Measurements from ENCODE around the gene PRDM16.
"Not testable (repeated sequence)": the region's sequence is repeated elsewhere in the genome, so short reads cannot be mapped to it uniquely, and the experiment has no call there.

Gene PRDM16

GRCh38 chr1:3148171-3148570 lies 79.2 kb downstream of the PRDM16 start:
- no peak for DNase-seq

- DNase-seq, result no peak
Measured at GRCh38 chr1:3149277-3149676, 80.3 kb downstream of the PRDM16 start.

- no peak for DNase-seq
Measured at GRCh38 chr1:3151456-3151855, 82.5 kb downstream of the PRDM16 start.

- DNase-seq, result no peak
Measured at GRCh38 chr1:3152143-3152542, 83.1 kb downstream of the PRDM16 start.

- no peak for DNase-seq
Measured at GRCh38 chr1:3153197-3153596, 84.2 kb downstream of the PRDM16 start.

- no peak for DNase-seq
Measured at GRCh38 chr1:3153902-3154795, 85.1 kb downstream of the PRDM16 start.

- DNase-seq, result no peak
Measured at GRCh38 chr1:3155056-3155925, 86.3 kb downstream of the PRDM16 start.

- DNase-seq, result no peak
Measured at GRCh38 chr1:3155926-3156220, 86.9 kb downstream of the PRDM16 start.

- DNase-seq, result no peak
Measured at GRCh38 chr1:3156936-3157335, 87.9 kb downstream of the PRDM16 start.

- no peak for DNase-seq
Measured at GRCh38 chr1:3158347-3158746, 89.3 kb downstream of the PRDM16 start.

GRCh38 chr1:3159121-3159520 lies 90.1 kb downstream of the PRDM16 start:
- DNase-seq, result no peak

GRCh38 chr1:3159996-3160395 lies 91.0 kb downstream of the PRDM16 start:
- no peak for DNase-seq

GRCh38 chr1:3160647-3161145 lies 91.7 kb downstream of the PRDM16 start:
- DNase-seq, result no peak

GRCh38 chr1:3161176-3161840 lies 92.3 kb downstream of the PRDM16 start:
- no peak for DNase-seq

- no peak for DNase-seq
Measured at GRCh38 chr1:3162322-3162882, 93.4 kb downstream of the PRDM16 start.

GRCh38 chr1:3163356-3163755 lies 94.4 kb downstream of the PRDM16 start:
- no peak for DNase-seq

- no peak for DNase-seq
Measured at GRCh38 chr1:3164671-3165070, 95.7 kb downstream of the PRDM16 start.

- not testable (repeated sequence) for DNase-seq
Measured at GRCh38 chr1:3165189-3165588, 96.2 kb downstream of the PRDM16 start.

GRCh38 chr1:3166206-3166918 lies 97.4 kb downstream of the PRDM16 start:
- no peak for DNase-seq

- DNase-seq, result no peak
Measured at GRCh38 chr1:3167255-3167654, 98.3 kb downstream of the PRDM16 start.

- no peak for DNase-seq
Measured at GRCh38 chr1:3168678-3169077, 99.7 kb downstream of the PRDM16 start.

- DNase-seq, result no peak
Measured at GRCh38 chr1:3169665-3170356, 100.8 kb downstream of the PRDM16 start.
